ENCODE data around the gene SCN4B. TPM values are rescaled to one million over a fixed set of nuclear protein-coding genes. Genes with fewer than 3 reads are reported as not detected.

SCN4B gene
- total RNA-seq (6.7 and 10.4 TPM in 2 replicates), polyA plus RNA-seq (1.5 and 5.8 TPM in 2 replicates), polyA minus RNA-seq (ENCODE audit: low replicate concordance) (0.24 and 2.7 TPM in 2 replicates)
- 1.3 and 4.3 TPM in 2 replicates for polyA plus RNA-seq (2012)

GRCh38 chr11:118152552-118153471 is at the start of gene SCN4B:
SCN4B (minus strand) TSS chr11:118152823; CDS start chr11:118152673, 150 bp downstream.
- Histone ChIP-seq H3K4me2 (ENCODE audit: extremely low read depth, insufficient read depth, low read length) (peak within 1 kb of the TSS; percentile 75), H3K4me3 (replicated peaks in 1 of 4; ENCODE audit: control extremely low read depth in 1 of 4, insufficient read depth in 1 of 4, low read depth in 3 of 4, low read length in 4 of 4) (peak within 1 kb of the TSS; percentile 35 to 57 (median 40)), H3K36me3 (ENCODE audit: control insufficient read depth, insufficient read depth, low read length) (no peaks in the 10 kb centered on the region), H3K27ac (ENCODE audit: insufficient read depth, low read length) (no peak within 1 kb of the TSS), H3K27me3 (ENCODE audit: control insufficient read depth, insufficient read depth, low read length) (peaks cover 60% of the 10 kb centered on the region), H3K9me3 (ENCODE audit: control insufficient read depth, insufficient read depth, low read depth, low read length) (no peaks in the 10 kb centered on the region), H2AFZ (ENCODE audit: low read length) (peak within 1 kb of the TSS; percentile 39), H3K9ac (ENCODE audit: insufficient read depth, low read length) (no peak within 1 kb of the TSS), H3K4me1 (ENCODE audit: control insufficient read depth, extremely low read depth, insufficient read depth, low read length) (no peaks in the 10 kb centered on the region), H3K79me2 (ENCODE audit: control insufficient read depth, insufficient read depth, low read length) (no peaks in the 10 kb centered on the region), H4K20me1 (ENCODE audit: control insufficient read depth, extremely low read depth, insufficient read depth, low read length) (no peaks in the 10 kb centered on the region)
- TF ChIP-seq CTCF (conservative IDR thresholded peaks at IDR 0.05 in 1 of 2, IDR thresholded peaks at IDR 0.05 in 1 of 2; ENCODE audit: low read depth in 1 of 2, low read length in 2 of 2): no peak
- peak; percentile 74 for TF ChIP-seq EZH2 (IDR thresholded peaks at IDR 0.05; ENCODE audit: low read length, missing control alignments)
- peak; percentile 41 to 65 for DNase-seq (ENCODE audit: low read depth in 2 of 2)

GRCh38 chr11:118201966-118202365 is 49.3 kb upstream of the SCN4B start:
- Histone ChIP-seq H3K27me3 (ENCODE audit: control insufficient read depth, insufficient read depth, low read length) (peaks cover 3% of the 10 kb centered on the region), H3K79me2 (ENCODE audit: control insufficient read depth, insufficient read depth, low read length) (no peaks in the 10 kb centered on the region), H3K27ac (ENCODE audit: insufficient read depth, low read length) (no peak overlapping the region), H4K20me1 (ENCODE audit: control insufficient read depth, extremely low read depth, insufficient read depth, low read length) (no peaks in the 10 kb centered on the region), H3K4me2 (ENCODE audit: extremely low read depth, insufficient read depth, low read length) (no peak overlapping the region), H2AFZ (ENCODE audit: low read length) (no peak overlapping the region), H3K4me3 (replicated peaks in 1 of 4; ENCODE audit: control extremely low read depth in 1 of 4, insufficient read depth in 1 of 4, low read depth in 3 of 4, low read length in 4 of 4) (no peak overlapping the region), H3K4me1 (ENCODE audit: control insufficient read depth, extremely low read depth, insufficient read depth, low read length) (no peaks in the 10 kb centered on the region), H3K36me3 (ENCODE audit: control insufficient read depth, insufficient read depth, low read length) (no peaks in the 10 kb centered on the region), H3K9ac (ENCODE audit: insufficient read depth, low read length) (no peak overlapping the region), H3K9me3 (ENCODE audit: control insufficient read depth, insufficient read depth, low read depth, low read length) (no peaks in the 10 kb centered on the region)
- TF ChIP-seq EZH2 (IDR thresholded peaks at IDR 0.05; ENCODE audit: low read length, missing control alignments): no peak
- DNase-seq (ENCODE audit: low read depth in 2 of 2): no peak

GRCh38 chr11:118200901-118201680 is 48.5 kb upstream of the SCN4B start:
- H3K9me3 ChIP-seq (ENCODE audit: control insufficient read depth, insufficient read depth, low read depth, low read length): no peaks in the 10 kb centered on the region
- H3K9ac ChIP-seq (ENCODE audit: insufficient read depth, low read length): no peak overlapping the region
- H3K4me3 ChIP-seq (replicated peaks in 1 of 4; ENCODE audit: control extremely low read depth in 1 of 4, insufficient read depth in 1 of 4, low read depth in 3 of 4, low read length in 4 of 4): no peak overlapping the region
- DNase-seq (ENCODE audit: low read depth in 2 of 2): no peak
- H2AFZ ChIP-seq (ENCODE audit: low read length): no peak overlapping the region
- H3K27me3 ChIP-seq (ENCODE audit: control insufficient read depth, insufficient read depth, low read length): peaks cover 3% of the 10 kb centered on the region
- no peaks in the 10 kb centered on the region for H4K20me1 ChIP-seq (ENCODE audit: control insufficient read depth, extremely low read depth, insufficient read depth, low read length)
- no peak overlapping the region for H3K27ac ChIP-seq (ENCODE audit: insufficient read depth, low read length)
- TF ChIP-seq EZH2 (IDR thresholded peaks at IDR 0.05; ENCODE audit: low read length, missing control alignments) (no peak), CTCF (conservative IDR thresholded peaks at IDR 0.05 in 1 of 2, IDR thresholded peaks at IDR 0.05 in 1 of 2; ENCODE audit: low read depth in 1 of 2, low read length in 2 of 2) (no peak)
- no peaks in the 10 kb centered on the region for H3K79me2 ChIP-seq (ENCODE audit: control insufficient read depth, insufficient read depth, low read length)
- H3K4me2 ChIP-seq (ENCODE audit: extremely low read depth, insufficient read depth, low read length): no peak overlapping the region
- no peaks in the 10 kb centered on the region for H3K36me3 ChIP-seq (ENCODE audit: control insufficient read depth, insufficient read depth, low read length)
- H3K4me1 ChIP-seq (ENCODE audit: control insufficient read depth, extremely low read depth, insufficient read depth, low read length): no peaks in the 10 kb centered on the region

Measured in fibroblast of lung (primary cell).